HEK293 (cell line): ENCODE measurements around the gene TRIM24.

Experiments used
- CTCF ChIA-PET: fragments of 350-600 bp; formaldehyde crosslinking; extraction: SDS; loops from one replicate; lab custom pipeline; 2021; ENCODE audit warnings: antibody characterized with exemption; lab: Yijun Ruan, JAX
- POLR2A ChIA-PET: fragments of 300-600 bp; formaldehyde crosslinking; extraction: SDS; loops from one replicate; lab custom pipeline; 2020; ENCODE audit warnings: antibody characterized with exemption, inconsistent platforms; lab: Yijun Ruan, JAX
- H3K27ac ChIP-seq: fragments of 200-500 bp; sonication (Bioruptor generic); 2 replicates; pipeline ENCODE4 v1.5.1; 2014; ENCODE audit warnings: low read depth, low read length, control low read depth, inconsistent platforms; ENCODE audit errors: extremely low read depth
- H3K36me3 ChIP-seq, 2 experiments: fragments of 200-500 bp in 1 of 2; sonication (Bioruptor generic) in 1 of 2; 1 replicate in 1 of 2; 2 replicates in 1 of 2; pipeline ENCODE4 v1.5.1; 2014 to 2017; ENCODE audit warnings: inconsistent platforms in 2 of 2, low read length in 2 of 2; ENCODE audit not compliant: control insufficient read depth in 2 of 2, insufficient read depth in 1 of 2
- H3K4me1 ChIP-seq: fragments of 200-500 bp; sonication (Bioruptor generic); 2 replicates; pipeline ENCODE4 v1.5.1; 2014; ENCODE audit warnings: mild to moderate bottlenecking, low read length, inconsistent platforms; ENCODE audit not compliant: control insufficient read depth, insufficient read depth
- H3K4me3 ChIP-seq: 2 replicates; pipeline ENCODE4 v1.5.1; 2011; ENCODE audit warnings: low read depth, mild to moderate bottlenecking, control low read depth, low read length, moderate library complexity
- H3K9me3 ChIP-seq: fragments of 200-500 bp; sonication (Bioruptor generic); 2 replicates; pipeline ENCODE4 v1.5.1; 2014; ENCODE audit warnings: low read depth, low read length, inconsistent platforms; ENCODE audit not compliant: control insufficient read depth, insufficient read depth
- CTCF ChIP-seq: fragments of 450-650 bp; formaldehyde crosslinking; IDR thresholded peaks from 2 replicates; pipeline ENCODE4 v1.5.1; 2016; ENCODE audit warnings: missing biosample characterization, missing genetic modification characterization
- GFI1B ChIP-seq: fragments of 450-650 bp; formaldehyde crosslinking; IDR thresholded peaks from 2 replicates; pipeline ENCODE4 v1.5.1; 2016; ENCODE audit warnings: missing biosample characterization, missing genetic modification characterization
- GLIS1 ChIP-seq: fragments of 450-650 bp; formaldehyde crosslinking; IDR thresholded peaks from 2 replicates; pipeline ENCODE4 v1.5.1; 2016; ENCODE audit warnings: missing biosample characterization, missing genetic modification characterization
- KLF7 ChIP-seq: fragments of 450-650 bp; formaldehyde crosslinking; IDR thresholded peaks from 2 replicates; pipeline ENCODE4 v1.5.1; 2016; ENCODE audit warnings: missing biosample characterization, missing genetic modification characterization, borderline replicate concordance
- PATZ1 ChIP-seq: fragments of 450-650 bp; formaldehyde crosslinking; IDR thresholded peaks from 2 replicates; pipeline ENCODE4 v1.5.1; 2016; ENCODE audit warnings: missing biosample characterization, missing genetic modification characterization
- PRDM10 ChIP-seq: fragments of 450-650 bp; formaldehyde crosslinking; IDR thresholded peaks from 2 replicates; pipeline ENCODE4 v1.5.1; 2016; ENCODE audit warnings: missing biosample characterization, missing genetic modification characterization
- PRDM2 ChIP-seq: fragments of 450-650 bp; formaldehyde crosslinking; IDR thresholded peaks from 2 replicates; pipeline ENCODE4 v1.5.1; 2016; ENCODE audit warnings: missing biosample characterization, missing genetic modification characterization, borderline replicate concordance
- PRDM6 ChIP-seq: fragments of 450-650 bp; formaldehyde crosslinking; IDR thresholded peaks from 2 replicates; pipeline ENCODE4 v1.5.1; 2017; ENCODE audit warnings: missing biosample characterization, missing genetic modification characterization
- SCRT2 ChIP-seq: fragments of 450-650 bp; formaldehyde crosslinking; IDR thresholded peaks from 2 replicates; pipeline ENCODE4 v1.5.1; 2016; ENCODE audit warnings: missing biosample characterization, missing genetic modification characterization
- SETDB1 ChIP-seq: IDR thresholded peaks from one replicate; pipeline ENCODE4 v1.6.1; 2017; ENCODE audit warnings: mild to moderate bottlenecking, low read length, moderate library complexity, mixed read lengths; ENCODE audit not compliant: insufficient read length
- TCF7L2 ChIP-seq: IDR thresholded peaks from 2 replicates; pipeline ENCODE4 v1.6.1; 2011; ENCODE audit warnings: low read depth, mild to moderate bottlenecking, inconsistent platforms, low read length, moderate library complexity, borderline replicate concordance
- TRIM28 ChIP-seq: IDR thresholded peaks from 2 replicates; pipeline ENCODE4 v1.6.1; 2011; ENCODE audit warnings: low read length, control low read depth, borderline replicate concordance
- ZNF2 ChIP-seq: fragments of 450-650 bp; formaldehyde crosslinking; IDR thresholded peaks from 2 replicates; pipeline ENCODE4 v1.5.1; 2016; ENCODE audit warnings: missing biosample characterization, missing genetic modification characterization
- ZNF202 ChIP-seq: fragments of 450-650 bp; formaldehyde crosslinking; IDR thresholded peaks from 2 replicates; pipeline ENCODE4 v1.5.1; 2016; ENCODE audit warnings: missing biosample characterization, missing genetic modification characterization, borderline replicate concordance
- ZNF24 ChIP-seq: fragments of 450-650 bp; formaldehyde crosslinking; IDR thresholded peaks from 2 replicates; pipeline ENCODE4 v1.5.1; 2016; ENCODE audit warnings: missing biosample characterization, missing genetic modification characterization
- ZNF266 ChIP-seq: fragments of 450-650 bp; formaldehyde crosslinking; IDR thresholded peaks from 2 replicates; pipeline ENCODE4 v1.5.1; 2016; ENCODE audit warnings: missing biosample characterization, missing genetic modification characterization, low read depth
- ZNF626 ChIP-seq: fragments of 450-650 bp; sonication (Bioruptor Pico); formaldehyde crosslinking; IDR thresholded peaks from 2 replicates; pipeline ENCODE4 v1.5.1; 2018; ENCODE audit warnings: missing biosample characterization, missing genetic modification characterization, inconsistent platforms
- TF ChIP-seq, protein P1 (sequence below): fragments of 450-650 bp; formaldehyde crosslinking; IDR thresholded peaks from 2 replicates; pipeline ENCODE4 v1.5.1; 2016; ENCODE audit warnings: missing biosample characterization, missing genetic modification characterization

Gene TRIM24

DNA sequence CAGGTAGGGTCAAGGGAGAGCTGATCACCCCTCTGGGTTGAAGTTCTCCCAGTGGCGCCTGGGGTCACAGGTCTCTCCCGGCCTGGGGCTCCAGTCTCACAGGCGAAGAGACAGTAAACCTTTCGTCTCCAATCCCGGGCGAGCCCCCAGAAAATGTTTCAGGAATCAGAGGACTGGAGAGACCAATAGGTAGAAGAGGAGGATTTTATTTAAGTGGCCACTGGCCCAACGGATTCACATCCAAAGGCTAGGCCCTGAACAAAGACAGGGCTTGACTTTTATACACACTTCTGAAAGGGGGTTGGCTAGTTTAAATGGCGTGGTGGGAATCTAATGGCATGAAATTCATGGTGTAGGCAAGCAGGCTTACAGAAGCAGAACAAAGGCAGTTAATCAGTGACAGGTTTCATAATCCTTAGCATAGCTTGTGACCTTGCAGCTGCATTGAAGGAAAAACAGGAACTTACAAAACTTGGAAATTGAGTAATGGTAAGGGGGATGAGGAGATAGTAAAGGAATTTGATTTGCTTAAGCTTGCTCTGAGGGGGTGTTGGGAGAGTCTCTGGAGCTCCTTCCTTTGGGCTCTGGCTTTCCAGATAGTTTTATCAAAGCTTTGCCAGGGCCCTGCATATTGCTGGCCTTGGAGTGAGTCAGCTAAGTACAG is 105.5 kb downstream of the TRIM24 start:
- Histone ChIP-seq H3K27ac (no peak overlapping the region), H3K4me3 (no peak overlapping the region), H3K36me3 (peaks cover 0 to 91% of the 10 kb centered on the region in 2 experiments), H3K9me3 (no peaks in the 10 kb centered on the region), H3K4me1 (no peaks in the 10 kb centered on the region)
- ChIA-PET CTCF (no interaction called here), POLR2A (no interaction called here)
- TF ChIP-seq SCRT2 (tag by site-specific recombination) (no peak), PRDM6 (tag by site-specific recombination) (no peak), PRDM2 (no peak), ZNF24 (no peak), CTCF (tag by site-specific recombination) (no peak), TRIM28 (no peak; the same call in 1 of the 2 replicates), ZNF202 (tag by site-specific recombination) (no peak), TCF7L2 (no peak), ZNF266 (no peak), ZNF626 (tag by site-specific recombination) (0 out of 2 replicates have a peak, but pooled peaks have one; percentile 13), ZNF2 (tag by site-specific recombination) (no peak), PATZ1 (tag by site-specific recombination) (no peak), GLIS1 (no peak), PRDM10 (no peak), SETDB1 (peak; percentile 94), GFI1B (tag by site-specific recombination) (no peak), KLF7 (tag by site-specific recombination) (no peak)
- TF ChIP-seq, protein P1, sequence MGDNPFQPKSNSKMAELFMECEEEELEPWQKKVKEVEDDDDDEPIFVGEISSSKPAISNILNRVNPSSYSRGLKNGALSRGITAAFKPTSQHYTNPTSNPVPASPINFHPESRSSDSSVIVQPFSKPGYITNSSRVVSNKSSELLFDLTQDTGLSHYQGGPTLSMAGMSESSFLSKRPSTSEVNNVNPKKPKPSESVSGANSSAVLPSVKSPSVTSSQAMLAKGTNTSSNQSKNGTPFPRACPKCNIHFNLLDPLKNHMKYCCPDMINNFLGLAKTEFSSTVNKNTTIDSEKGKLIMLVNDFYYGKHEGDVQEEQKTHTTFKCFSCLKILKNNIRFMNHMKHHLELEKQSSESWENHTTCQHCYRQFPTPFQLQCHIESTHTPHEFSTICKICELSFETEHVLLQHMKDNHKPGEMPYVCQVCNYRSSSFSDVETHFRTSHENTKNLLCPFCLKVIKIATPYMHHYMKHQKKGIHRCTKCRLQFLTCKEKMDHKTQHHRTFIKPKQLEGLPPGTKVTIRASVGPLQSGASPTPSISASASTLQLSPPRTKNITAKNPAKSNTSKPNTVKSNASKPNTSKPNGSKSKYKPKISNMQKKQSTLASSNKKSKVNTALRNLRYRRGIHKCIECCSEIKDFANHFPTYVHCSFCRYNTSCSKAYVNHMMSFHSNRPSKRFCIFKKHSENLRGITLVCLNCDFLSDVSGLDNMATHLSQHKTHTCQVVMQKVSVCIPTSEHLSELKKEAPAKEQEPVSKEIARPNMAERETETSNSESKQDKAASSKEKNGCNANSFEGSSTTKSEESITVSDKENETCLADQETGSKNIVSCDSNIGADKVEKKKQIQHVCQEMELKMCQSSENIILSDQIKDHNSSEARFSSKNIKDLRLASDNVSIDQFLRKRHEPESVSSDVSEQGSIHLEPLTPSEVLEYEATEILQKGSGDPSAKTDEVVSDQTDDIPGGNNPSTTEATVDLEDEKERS = 0 out of 2 replicates have a peak, but pooled peaks have one; percentile 32
